HG02884 (cell line): ENCODE results near the gene HSPBAP1.
A peak's percentile ranks its signal among the peaks of the same experiment; 100 is the strongest.
"Not testable (repeated sequence)": the region's sequence is repeated elsewhere in the genome, so short reads cannot be mapped to it uniquely, and the experiment has no call there.

ENCODE experiments used
- ATAC-seq: cut with Tn5 transposase; IDR thresholded peaks from one replicate; pipeline ENCODE4 v1.9.1; 2021; ENCODE audit warnings: mild to moderate bottlenecking, moderate library complexity; ENCODE audit not compliant: unreplicated experiment

The HSPBAP1 gene

DNA sequence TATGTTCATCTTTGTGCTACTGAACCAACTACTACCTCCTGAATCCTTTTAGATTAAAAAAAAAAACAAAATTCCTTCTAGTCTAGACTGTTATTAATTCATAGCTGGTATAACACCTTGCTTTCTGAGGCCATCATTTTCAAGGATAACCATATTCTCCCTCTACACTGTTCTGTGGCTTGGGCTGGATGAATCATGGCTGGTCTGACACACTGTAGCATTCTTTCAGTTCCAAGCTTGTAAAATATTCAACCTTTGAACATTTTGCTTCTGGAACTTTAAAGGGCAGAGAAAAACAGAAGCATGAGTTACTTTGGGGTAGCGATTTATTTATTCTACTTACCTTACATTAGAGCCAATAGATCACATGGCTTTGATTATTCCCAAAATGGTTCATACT lies 7.6 kb downstream of the HSPBAP1 start:
- ATAC-seq: no peak

DNA sequence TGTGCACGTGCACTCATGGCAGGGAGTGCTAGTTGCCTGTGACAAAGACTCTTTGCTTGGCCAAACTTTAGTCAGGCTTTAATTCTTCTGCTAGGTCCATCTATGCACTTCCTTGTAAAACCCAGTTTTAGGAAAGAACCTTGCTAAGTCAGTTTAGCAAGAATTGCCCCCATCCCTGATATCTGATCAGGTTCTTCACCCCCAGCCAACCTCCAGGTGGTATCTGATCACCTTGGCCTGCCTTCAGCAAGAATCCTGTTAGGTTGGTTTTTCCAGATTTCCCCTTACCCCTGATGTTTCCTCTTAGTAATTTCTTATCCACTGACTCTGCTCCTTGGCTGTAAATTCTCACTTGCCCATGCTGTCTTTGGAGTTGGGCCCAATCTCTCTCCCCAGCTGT lies 8.4 kb downstream of the HSPBAP1 start:
- no peak for ATAC-seq

DNA sequence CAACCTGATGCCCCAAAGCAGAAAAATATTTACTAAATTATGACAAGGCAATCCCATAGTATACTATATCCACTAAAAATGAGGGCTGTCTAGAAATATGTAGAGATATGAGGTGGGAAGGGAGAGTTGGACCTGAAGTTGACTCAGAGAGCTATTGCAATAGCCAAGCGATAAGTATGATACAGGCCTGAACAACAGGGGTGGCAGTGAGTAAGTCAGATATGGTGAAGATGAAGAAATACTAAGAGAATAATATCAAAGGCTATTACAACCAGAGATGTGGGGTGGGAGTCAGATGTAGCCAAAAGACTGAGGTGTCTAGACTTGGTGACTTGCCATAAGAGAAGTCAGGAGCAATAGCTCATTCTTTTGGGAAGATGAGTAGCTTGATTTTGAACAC lies 9.2 kb downstream of the HSPBAP1 start:
- no peak for ATAC-seq

DNA sequence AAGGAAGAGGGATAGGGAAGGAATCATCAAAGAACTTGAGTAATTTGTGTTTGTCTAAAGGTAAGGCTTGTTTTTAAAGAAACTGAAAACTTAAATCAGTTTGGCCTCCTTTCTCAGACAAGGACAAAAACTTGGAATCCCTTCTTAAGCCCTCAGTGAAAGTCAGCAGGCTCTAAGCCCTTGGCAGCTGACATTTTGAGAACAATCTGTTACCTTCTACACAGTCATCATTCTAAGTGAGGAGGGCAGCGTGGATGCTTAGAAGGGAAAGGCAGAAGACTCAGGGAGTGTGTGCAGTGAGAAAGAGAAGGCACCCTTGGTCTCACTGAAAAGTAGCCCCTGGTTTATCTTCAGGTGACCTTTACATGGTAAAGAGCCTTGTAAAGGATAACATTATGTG lies 10.8 kb downstream of the HSPBAP1 start:
- ATAC-seq: no peak

DNA sequence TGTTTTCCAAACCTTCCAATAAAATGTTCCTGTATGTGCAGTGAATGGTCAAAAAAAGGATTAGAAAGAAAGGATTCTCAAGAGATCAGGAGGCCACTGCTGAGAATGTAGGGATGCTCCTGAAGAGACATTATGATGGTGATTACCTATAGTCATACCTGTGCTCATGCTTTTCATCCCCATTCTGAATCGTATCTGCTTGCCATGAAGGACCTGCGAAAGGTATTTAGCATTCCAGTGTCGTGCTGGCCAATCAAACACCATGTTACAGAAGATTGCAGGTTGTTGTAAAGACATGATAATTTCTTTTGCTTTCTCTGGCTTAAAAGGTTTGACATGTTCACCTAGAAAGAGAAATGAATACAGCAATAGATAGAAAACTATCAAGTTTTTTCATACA lies 16.1 kb downstream of the HSPBAP1 start:
- ATAC-seq: no peak

DNA sequence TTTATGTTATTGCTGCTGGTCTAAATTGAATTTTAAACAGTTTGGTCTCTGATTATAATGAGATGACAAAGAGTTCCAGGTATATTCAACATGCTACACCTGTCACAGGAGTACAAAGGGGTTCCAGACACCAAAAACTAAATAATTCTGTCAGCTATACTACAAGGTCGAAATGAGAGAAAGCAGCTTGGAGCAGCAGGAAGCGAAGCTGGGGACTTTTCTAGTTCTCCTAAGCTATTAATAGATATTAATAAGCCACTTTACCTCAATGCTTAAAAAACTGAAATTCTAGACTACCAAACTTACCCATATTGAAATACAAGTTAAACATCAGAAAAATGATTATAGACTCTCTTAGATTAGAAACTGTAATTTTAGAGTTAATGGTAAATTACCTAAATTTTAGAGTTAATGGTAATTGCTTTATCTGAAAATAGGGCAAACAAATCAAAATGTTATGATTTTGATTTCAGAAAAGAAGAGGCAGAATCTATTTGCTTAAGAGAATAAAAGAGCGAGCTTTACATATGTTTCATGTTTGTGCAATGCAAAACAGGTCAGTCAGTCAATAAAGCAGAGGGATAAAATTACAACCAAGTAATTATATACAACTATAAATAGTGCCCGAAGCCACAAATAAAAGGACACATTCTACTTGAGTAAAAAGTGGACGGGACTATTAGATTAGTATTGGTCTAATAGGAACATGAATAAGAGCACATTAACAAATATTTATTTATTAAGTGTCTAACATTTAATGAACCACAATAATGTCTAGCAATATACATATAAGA lies 16.8 kb downstream of the HSPBAP1 start:
- no peak for ATAC-seq

DNA sequence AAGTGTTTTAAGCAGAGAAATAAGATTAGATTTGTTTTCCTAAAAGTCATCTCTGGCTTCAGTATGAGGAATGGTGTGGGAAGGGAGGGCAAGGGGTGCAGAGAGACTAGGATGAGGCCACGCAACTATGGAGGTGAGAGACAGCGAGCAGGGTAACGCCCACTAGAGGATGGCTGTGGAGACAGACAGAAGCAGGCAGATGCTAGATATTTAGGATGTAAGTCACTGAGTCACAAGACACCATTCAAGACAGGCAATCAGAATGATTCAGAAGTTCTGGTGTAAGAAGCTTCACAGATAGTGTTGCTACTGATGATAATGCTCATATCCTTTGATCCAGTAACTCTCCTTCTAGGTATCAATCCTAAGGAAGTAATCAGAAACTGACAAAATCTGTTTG lies 19.1 kb downstream of the HSPBAP1 start:
- ATAC-seq: no peak

DNA sequence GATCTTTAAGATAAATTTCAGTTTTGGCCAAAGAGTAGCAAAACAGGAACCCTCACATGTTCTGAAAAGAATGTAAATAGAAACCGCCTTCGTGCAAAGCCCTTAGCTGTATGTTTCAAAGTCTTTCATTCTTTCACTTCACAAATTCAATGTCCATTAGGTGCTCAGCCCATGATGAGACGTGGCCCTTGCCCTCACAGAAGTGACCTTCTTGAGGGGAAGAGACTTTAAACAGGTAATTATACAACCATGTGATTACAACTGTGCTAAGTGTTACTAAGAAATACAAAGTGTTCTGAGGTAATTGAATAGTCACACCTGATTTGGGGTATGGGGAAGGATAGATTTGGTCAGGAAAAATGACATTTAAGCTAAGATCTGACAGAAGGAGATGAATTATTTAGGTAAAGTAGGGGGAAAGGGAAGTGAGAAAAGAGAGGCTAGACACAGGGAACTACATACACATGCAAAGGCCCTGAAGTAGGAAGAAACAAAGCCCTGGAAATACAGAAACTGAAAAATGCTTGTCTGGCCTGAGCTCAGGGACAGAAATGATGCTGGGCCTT lies 19.6 kb downstream of the HSPBAP1 start:
- peak; percentile 50 for ATAC-seq

DNA sequence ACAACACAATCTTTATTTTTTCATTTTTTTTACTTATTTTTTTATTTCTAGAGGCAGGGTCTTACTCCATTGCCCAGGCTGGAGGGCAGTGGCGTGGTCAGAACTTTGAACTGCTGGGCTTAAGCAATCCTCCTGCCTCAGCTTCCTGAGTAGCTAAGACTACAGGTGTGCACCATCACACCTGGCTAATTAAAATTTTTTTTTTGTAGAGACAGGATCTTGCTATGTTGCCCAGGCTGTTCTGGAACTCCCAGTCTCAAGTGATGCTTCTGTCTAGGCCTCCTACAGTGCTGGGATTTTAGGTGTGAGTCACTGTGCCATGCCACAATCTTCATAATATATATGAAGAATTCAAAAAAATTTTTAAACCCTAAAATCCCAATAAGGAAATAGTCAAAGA lies 20.8 kb downstream of the HSPBAP1 start:
- ATAC-seq: no peak

DNA sequence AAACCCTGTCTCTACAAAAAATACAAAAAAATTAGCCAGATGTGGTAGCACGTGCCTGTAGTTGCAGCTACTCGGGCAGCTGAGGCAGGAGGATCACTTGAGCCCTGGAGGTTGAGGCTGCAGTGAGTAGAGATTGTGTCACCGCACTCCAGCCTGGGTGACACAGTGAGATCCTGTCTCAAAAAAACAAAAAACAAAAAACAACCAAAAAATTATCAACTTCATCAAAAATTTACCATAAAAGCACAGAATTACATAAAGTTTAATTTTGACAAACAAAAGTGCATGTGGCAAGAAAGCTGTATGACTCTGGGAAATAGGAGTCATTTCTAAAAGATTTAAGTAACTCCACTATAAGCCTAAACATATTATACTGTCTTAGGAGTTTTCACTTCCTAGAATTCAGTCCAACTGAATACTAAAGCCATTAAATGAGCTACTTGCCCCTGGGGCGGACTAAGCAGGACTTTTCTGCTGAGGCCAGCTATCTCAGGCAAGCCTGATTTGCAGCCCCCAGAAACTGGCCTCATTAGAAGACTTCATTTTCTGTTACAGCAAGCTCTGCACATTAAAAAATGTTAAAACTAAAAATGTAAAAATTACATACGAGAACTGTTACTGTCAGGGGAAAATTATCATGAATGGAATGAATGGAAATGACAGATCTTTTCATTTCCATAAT lies 23.0 kb downstream of the HSPBAP1 start:
- ATAC-seq: no peak

DNA sequence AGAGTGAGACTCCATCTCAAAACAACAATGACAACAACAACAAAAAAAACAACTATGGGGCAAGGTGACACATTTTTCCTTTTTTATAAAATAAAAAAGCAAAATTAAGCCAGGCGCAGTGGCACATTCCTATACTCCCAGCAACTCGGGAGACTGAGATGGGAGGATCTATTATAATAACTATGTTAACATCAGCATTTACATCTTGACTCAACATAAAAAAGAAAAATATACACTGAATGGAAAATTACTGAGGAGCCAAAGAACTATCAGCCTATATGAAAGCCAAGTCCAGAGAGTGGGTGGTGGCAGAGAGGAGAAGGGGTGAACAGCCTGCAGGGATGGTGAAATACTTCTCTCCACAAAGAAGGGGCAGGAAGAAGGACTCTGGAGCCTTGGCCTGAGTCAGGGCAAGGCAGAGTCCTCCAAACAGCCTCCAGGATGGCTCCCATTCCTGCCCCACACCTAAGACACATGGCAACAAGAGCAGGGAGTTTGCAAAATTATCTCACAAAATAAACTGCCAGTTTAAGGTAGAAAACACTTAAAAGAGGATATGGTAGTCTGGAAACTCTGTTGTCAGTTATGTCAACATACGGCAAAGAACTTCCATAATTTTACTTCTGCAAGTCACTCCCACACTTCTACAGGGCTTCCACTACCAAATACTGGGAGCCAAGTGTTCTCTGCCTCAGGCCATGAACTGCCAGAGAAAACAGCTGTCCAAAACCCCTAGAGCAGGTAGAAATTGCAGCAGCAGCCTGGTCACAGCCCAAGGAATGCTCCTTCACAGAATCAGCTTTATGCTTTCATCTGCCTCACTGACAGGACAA lies 25.9 kb downstream of the HSPBAP1 start:
- ATAC-seq: no peak

DNA sequence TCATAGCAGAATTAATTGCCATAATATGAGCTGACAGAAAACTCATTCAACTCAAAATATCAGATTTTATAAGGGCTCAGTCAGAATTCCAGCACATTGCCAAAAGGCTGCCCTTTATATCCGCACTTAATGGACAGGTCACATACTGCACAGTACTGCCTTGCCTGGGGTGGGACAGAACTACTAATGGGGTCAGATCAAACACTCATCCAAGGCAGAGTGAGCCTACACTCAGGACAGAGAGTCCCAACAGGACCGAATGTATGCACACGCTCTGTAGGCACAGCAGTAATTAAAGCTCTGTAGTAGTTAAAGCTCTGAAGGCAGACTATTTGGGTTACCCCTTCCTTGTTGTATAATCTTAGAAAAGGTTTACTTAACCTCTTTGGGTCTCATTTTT lies 27.2 kb downstream of the HSPBAP1 start:
- ATAC-seq: no peak

DNA sequence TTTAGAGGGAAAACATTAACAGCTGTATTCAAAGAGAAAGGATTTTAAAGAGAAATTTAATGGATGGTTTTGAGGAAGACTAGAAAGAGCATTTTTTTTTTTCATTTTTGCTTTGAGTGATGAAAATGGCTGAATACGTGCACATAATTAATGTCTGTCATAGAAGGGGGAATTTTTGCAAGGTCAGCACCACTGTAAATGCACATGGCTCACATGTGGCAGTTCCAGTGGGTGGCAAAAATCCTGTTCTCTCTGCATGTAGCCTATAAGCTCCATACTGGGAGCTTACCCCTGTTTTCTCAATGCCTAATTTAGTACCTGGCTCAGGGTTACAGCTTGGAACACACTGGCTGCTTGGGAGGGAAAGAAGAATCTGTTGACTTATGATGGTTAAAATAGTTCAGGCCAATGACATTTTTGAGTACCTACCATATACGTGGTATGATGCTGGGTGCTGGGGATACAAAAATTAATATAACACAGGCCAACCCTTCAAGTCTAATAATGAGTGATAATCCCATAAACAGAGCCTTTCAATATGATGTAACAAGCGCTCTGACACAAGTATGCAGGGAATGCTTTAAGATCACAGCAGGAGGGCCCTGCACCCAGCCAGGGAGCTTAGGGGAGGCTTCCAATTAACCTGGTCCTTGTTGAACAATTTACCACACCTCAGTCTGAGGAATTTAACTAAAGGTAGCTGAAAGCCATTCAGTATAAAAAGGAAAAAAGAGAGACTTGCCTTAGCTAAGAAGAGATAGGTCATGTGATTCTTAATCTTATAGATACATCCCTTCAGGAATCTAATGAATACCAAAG lies 33.0 kb downstream of the HSPBAP1 start:
- no peak for ATAC-seq

DNA sequence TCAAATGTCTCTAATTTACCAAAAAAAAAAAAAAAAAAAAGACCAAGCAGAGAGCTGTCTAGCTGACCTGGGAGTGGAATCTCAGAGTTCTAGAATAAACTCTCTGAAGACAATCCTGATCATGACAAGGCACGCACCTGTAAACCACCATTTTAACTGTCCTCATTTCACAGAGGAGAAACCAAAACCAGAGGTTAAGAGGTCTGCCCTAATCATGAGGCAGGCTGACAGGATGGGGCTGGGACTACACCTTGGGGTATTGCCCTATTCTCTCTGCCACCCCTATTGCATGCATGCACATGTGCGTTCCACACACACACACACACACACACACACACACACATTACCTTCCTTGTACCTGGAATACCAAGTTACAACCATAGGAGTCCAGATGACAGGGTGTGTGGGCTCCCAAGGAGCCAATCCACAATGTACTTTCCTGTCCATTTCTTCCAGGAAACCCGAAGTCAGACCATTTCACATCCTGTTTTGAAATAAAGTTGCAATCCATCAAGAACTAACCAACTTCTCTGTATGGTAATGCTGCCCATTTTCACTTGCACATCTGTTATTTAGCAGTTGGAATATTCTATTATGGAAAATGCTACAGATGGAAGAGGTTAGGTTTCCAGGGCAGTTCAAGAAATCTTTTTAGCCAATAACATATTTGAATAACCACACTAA lies 34.6 kb downstream of the HSPBAP1 start:
- ATAC-seq: no peak

DNA sequence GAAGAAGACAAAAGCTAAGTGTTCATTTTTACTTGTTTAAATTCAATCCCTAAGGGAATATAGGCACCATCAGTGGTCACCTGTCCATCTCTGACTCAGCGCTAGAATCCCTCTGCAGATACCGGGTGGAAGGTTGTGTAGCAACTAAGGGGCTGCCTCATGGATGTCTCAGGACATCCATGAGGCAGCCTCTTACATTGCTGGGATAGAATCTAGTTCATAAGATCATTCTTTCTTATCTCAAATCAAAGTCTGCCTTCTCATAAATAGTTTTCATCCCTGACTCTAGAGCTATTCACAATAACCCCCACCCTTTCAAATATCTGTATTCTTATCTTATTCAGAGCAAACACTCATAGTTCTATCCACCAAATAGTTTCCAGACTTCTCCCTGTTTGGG lies 38.1 kb downstream of the HSPBAP1 start:
- no peak for ATAC-seq

DNA sequence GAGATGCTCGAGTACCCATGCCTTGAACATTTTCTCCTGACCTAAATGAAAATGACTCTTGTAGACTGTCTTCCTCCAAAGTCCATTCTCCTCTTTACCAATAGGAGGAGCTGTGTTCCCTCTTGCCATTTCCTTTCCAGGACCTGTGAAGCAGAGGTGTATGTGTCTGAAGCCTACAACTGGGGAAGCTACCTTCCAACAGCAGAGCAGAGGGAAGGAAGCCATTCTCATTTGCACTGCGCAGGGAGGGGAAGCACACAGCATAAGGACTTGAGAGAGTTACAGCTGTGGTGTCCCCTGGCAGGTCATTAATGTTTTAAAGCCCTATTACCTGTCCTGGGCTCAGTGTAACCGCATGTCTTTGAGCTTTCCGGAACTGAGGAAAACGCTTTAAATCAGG lies 38.7 kb downstream of the HSPBAP1 start:
- no peak for ATAC-seq

DNA sequence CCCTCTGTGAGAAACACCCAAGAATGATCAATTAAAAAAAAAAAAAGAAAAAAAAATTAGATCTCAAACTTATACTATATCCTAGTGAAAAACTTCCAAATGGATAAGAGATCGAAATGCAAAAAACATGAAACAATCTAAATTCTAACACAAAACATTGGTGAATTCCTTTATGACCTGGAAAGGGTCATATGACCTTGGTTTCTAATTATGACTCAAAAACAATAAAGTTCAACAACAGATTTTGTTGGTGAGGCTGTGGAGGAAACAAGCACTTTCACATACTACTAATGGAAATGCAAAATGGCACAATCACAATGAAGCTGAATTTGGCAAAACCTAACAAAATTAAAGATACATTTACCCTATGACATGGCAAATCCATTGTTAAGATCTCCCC lies 45.3 kb downstream of the HSPBAP1 start:
- no peak for ATAC-seq

DNA sequence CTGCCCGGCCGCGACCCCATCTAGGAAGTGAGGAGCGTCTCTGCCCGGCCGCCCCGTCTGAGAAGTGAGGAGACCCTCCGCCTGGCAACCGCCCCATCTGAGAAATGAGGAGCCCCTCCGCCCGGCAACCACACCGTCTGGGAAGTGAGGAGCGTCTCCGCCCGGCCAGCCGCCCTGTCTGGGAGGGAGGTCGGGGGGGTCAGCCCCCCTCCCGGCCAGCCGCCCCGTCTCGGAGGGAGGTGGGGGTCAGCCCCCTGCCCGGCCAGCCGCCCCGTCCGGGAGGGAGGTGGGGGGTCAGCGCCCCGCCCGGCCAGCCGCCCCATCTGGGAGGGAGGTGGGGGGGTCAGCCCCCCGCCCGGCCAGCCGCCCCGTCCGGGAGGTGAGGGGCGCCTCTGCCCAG lies 46.3 kb downstream of the HSPBAP1 start:
- not testable (repeated sequence) for ATAC-seq

DNA sequence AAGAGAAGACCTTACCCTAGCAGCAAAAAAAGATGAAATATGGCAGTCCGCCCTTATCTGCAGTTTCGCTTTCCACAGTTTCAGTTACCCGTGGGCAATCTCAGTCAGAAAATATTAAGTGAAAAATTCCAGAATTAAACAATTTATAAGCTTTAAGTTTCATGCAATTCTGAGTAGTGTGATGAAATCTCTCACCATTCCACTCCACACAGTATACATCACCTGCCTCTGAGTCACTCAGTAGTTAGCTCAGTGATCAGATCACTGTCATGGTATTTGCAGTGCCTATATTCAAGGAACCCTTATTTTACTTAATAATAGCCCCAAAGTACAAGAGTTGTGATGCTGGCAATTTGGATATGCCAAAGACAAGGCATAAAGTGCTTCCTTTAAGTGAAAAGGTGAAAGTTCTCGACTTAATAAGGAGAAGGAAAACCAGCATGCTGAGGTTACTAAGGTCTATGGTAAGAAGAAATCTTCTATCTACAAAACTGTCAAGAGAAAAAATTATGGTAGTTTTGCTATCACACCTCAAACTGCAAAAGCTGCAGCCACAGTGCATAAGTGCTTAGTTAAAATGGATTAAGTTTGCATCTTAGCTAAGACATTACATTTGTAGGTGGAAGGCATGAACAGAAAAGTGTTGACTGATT lies 48.1 kb downstream of the HSPBAP1 start:
- no peak for ATAC-seq
